ENCODE measurements around the gene MCCD1.
A peak's percentile ranks its signal among the peaks of the same experiment; 100 is the strongest.
"Not testable (repeated sequence)": the region's sequence is repeated elsewhere in the genome, so short reads cannot be mapped to it uniquely, and the experiment has no call there.

The MCCD1 gene

GRCh38 chr6:31528821-31529328 is at the start of gene MCCD1:
MCCD1 (plus strand) TSS chr6:31528962; CDS start chr6:31529015, 53 bp downstream.
- DNase-seq = no peak

- no peak for DNase-seq
Measured at GRCh38 chr6:31479151-31479932, 49.4 kb upstream of the MCCD1 start.

- no peak for DNase-seq
Measured at GRCh38 chr6:31479933-31480535, 48.7 kb upstream of the MCCD1 start.

GRCh38 chr6:31480574-31480973 is 48.2 kb upstream of the MCCD1 start:
- DNase-seq = no peak

- no peak for DNase-seq
Measured at GRCh38 chr6:31483392-31483791, 45.4 kb upstream of the MCCD1 start.

GRCh38 chr6:31485055-31485454 is 43.7 kb upstream of the MCCD1 start:
- DNase-seq = no peak

GRCh38 chr6:31486065-31486837 is 42.5 kb upstream of the MCCD1 start:
- not testable (repeated sequence) for DNase-seq

GRCh38 chr6:31487674-31488073 is 41.1 kb upstream of the MCCD1 start:
- not testable (repeated sequence) for DNase-seq

GRCh38 chr6:31489086-31489485 is 39.7 kb upstream of the MCCD1 start:
- DNase-seq = no peak

- DNase-seq = no peak
Measured at GRCh38 chr6:31490115-31490873, 38.5 kb upstream of the MCCD1 start.

- not testable (repeated sequence) for DNase-seq
Measured at GRCh38 chr6:31493550-31493874, 35.2 kb upstream of the MCCD1 start.

GRCh38 chr6:31493875-31494694 is 34.7 kb upstream of the MCCD1 start:
- peak; percentile 37 for DNase-seq

GRCh38 chr6:31495580-31495979 is 33.2 kb upstream of the MCCD1 start:
- DNase-seq = no peak

- DNase-seq = not testable (repeated sequence)
Measured at GRCh38 chr6:31496826-31497225, 31.9 kb upstream of the MCCD1 start.

- DNase-seq = no peak
Measured at GRCh38 chr6:31497531-31498476, 31.0 kb upstream of the MCCD1 start, which contains the start of gene MICB. MICB (plus strand) TSS chr6:31498145; CDS start chr6:31498194, 49 bp downstream.

- no peak for DNase-seq
Measured at GRCh38 chr6:31498748-31499147, 30.0 kb upstream of the MCCD1 start.

GRCh38 chr6:31499648-31500047 is 29.1 kb upstream of the MCCD1 start:
- DNase-seq = not testable (repeated sequence)

- DNase-seq = no peak
Measured at GRCh38 chr6:31502586-31502985, 26.2 kb upstream of the MCCD1 start.

- DNase-seq = not testable (repeated sequence)
Measured at GRCh38 chr6:31509036-31509435, 19.7 kb upstream of the MCCD1 start.

GRCh38 chr6:31510007-31510406 is 18.8 kb upstream of the MCCD1 start:
- DNase-seq = no peak

Data from midbrain (tissue), 1 donor.